ENCODE measurements around the gene SLC5A10. TPM values are rescaled to one million over a fixed set of nuclear protein-coding genes. Genes with fewer than 3 reads are reported as not detected.

The SLC5A10 gene
- total RNA-seq, 1 experiment from 2014 or later: not detected

- no peaks in the 10 kb centered on the region for H3K79me2 ChIP-seq (ENCODE audit: insufficient read depth, low read length)
- no peaks in the 10 kb centered on the region for H3K79me1 ChIP-seq (ENCODE audit: insufficient read depth, low read depth, low read length, poor library complexity, severe bottlenecking)
- no peak for DNase-seq
- no peak overlapping the region for H2BK12ac ChIP-seq (ENCODE audit: insufficient read length, low read depth, low read length)
- Mint-ChIP-seq H3K27ac (no peak overlapping the region), H3K36me3 (ENCODE audit: insufficient read depth in 1 of 3, low read depth in 3 of 3) (no peaks in the 10 kb centered on the region), H3K4me1 (peaks cover 4 to 8% of the 10 kb centered on the region in 2 experiments; a peak in 2 of 4 replicates), H3K4me3 (no peak overlapping the region), H3K9me3 (no peaks in the 10 kb centered on the region), H3K27me3 (ENCODE audit: low read depth) (no peaks in the 10 kb centered on the region; the same call in 1 of the 2 replicates)
- H3K27me3 ChIP-seq (ENCODE audit: insufficient read depth, low read length): no peaks in the 10 kb centered on the region
- no peak overlapping the region for H4K91ac ChIP-seq (ENCODE audit: insufficient read length, low read depth, low read length)
- no peak overlapping the region for H3K4me2 ChIP-seq (ENCODE audit: insufficient read depth, insufficient read length, low read length)
- no peak overlapping the region for H3K14ac ChIP-seq (ENCODE audit: insufficient read depth, low read length)
- H2BK20ac ChIP-seq (ENCODE audit: low read depth, low read length, poor library complexity, severe bottlenecking): no peak overlapping the region
- no peak overlapping the region for H4K5ac ChIP-seq (ENCODE audit: insufficient read length, low read depth, low read length)
- H2BK5ac ChIP-seq (ENCODE audit: insufficient read length, low read length): no peak overlapping the region
- H3K4ac ChIP-seq (ENCODE audit: low read depth, low read length): no peak overlapping the region
- H4K20me1 ChIP-seq (ENCODE audit: control insufficient read depth, insufficient read depth, insufficient read length): no peaks in the 10 kb centered on the region
- no peak overlapping the region for H4K8ac ChIP-seq (replicated peaks; ENCODE audit: insufficient read length, low read depth, low read length)
- H2AFZ ChIP-seq (ENCODE audit: low read length): no peak overlapping the region
- no peak overlapping the region for H3T11ph ChIP-seq (ENCODE audit: low read length)
- no peak overlapping the region for H2BK15ac ChIP-seq (ENCODE audit: low read depth, low read length)
- no peaks in the 10 kb centered on the region for H3K23me2 ChIP-seq (ENCODE audit: insufficient read length, low read depth, low read length, poor library complexity, severe bottlenecking)
- H3K56ac ChIP-seq (ENCODE audit: insufficient read length, low read depth, low read length): no peak overlapping the region
- no peak for TF ChIP-seq CTCF (conservative IDR thresholded peaks at IDR 0.05)
- no peak overlapping the region for H2BK120ac ChIP-seq (ENCODE audit: low read depth, low read length, poor library complexity, severe bottlenecking)
- H3K9ac ChIP-seq (ENCODE audit: extremely low read depth, insufficient read length, low read length): no peak overlapping the region
- H3K9me3 ChIP-seq (ENCODE audit: control insufficient read depth, low read depth, low read length): no peaks in the 10 kb centered on the region
- H3K18ac ChIP-seq (ENCODE audit: insufficient read length, low read depth, low read length): no peak overlapping the region
- H3K23ac ChIP-seq (ENCODE audit: insufficient read length, low read depth, low read length): no peak overlapping the region
- no peak overlapping the region for H3K27ac ChIP-seq (ENCODE audit: insufficient read length, low read depth, low read length)
- WGBS (ENCODE audit: extremely low coverage, insufficient read length, low lambda C conversion rate): no CpG with 5 or more reads among the region's 3 CpGs
- no peak overlapping the region for H2AK5ac ChIP-seq (ENCODE audit: insufficient read length, low read length)
- no peaks in the 10 kb centered on the region for H3K4me1 ChIP-seq (ENCODE audit: insufficient read depth, low read length)
Observed at GRCh38 chr17:18956581-18956980, 4.6 kb downstream of the SLC5A10 start.
